Measurements from ENCODE around the gene COL27A1.

DNA sequence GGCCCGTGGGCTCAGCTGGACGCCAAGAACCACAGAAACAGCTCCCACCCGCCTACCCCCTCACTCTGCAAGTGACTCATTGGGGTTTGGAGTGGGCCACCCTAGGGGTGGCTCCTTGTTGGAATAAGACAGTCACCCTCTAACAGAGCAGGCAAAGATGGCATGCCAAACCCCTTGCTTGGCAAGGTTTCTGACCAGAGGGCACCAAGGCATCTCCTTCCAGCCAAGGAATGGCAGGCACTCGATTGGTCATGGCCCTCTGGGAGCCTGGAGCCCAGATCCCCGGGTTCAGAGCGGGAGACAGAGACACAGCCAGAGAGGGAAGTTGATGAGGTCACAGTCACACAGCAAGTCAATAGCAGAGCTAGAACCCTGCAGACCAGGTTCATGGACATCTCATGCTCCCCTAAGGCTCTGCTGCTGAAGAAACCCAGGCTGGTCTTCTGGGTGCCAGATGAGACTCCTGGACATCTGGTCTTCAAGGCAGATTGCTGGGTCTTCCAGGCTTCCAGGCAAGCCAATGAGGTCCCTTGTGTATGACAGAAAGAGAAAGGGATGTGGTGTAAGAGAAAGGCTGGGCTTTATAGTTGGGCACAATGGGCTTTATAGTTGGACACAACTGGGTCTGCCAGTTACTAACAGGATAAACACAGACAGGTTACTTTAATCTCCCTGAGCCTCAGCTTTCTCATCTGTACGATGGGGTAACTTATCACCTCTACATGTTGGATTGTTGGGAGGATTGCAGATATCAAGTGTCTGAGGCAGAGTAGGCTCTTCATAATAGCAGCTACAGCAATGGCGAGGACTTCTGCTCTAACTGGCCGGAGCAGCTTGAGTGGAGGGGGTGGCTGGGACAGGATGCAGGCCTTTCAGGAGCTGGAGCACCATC, 33.0 kb upstream of the COL27A1 start:
- no peak for TF ChIP-seq TAF1 (IDR thresholded peaks at IDR 0.05; ENCODE audit: borderline replicate concordance, insufficient read depth, low read length)
- no peak for TF ChIP-seq POLR2AphosphoS5 (IDR thresholded peaks at IDR 0.05; ENCODE audit: low read depth, low read length)
- TF ChIP-seq, protein P1, sequence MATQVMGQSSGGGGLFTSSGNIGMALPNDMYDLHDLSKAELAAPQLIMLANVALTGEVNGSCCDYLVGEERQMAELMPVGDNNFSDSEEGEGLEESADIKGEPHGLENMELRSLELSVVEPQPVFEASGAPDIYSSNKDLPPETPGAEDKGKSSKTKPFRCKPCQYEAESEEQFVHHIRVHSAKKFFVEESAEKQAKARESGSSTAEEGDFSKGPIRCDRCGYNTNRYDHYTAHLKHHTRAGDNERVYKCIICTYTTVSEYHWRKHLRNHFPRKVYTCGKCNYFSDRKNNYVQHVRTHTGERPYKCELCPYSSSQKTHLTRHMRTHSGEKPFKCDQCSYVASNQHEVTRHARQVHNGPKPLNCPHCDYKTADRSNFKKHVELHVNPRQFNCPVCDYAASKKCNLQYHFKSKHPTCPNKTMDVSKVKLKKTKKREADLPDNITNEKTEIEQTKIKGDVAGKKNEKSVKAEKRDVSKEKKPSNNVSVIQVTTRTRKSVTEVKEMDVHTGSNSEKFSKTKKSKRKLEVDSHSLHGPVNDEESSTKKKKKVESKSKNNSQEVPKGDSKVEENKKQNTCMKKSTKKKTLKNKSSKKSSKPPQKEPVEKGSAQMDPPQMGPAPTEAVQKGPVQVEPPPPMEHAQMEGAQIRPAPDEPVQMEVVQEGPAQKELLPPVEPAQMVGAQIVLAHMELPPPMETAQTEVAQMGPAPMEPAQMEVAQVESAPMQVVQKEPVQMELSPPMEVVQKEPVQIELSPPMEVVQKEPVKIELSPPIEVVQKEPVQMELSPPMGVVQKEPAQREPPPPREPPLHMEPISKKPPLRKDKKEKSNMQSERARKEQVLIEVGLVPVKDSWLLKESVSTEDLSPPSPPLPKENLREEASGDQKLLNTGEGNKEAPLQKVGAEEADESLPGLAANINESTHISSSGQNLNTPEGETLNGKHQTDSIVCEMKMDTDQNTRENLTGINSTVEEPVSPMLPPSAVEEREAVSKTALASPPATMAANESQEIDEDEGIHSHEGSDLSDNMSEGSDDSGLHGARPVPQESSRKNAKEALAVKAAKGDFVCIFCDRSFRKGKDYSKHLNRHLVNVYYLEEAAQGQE (IDR thresholded peaks at IDR 0.05; ENCODE audit: insufficient read depth in 1 of 2, low read depth in 2 of 2, low read length in 2 of 2): no peak
- TF ChIP-seq SIN3A (IDR thresholded peaks at IDR 0.05; ENCODE audit: borderline replicate concordance, insufficient read depth, low read length): no peak
